Right renal cortex interstitium (tissue), 3 donors: ENCODE measurements around the gene HSD17B13. TPM values are rescaled to one million over a fixed set of nuclear protein-coding genes. Genes with fewer than 3 reads are reported as not detected.
"Not testable (repeated sequence)": the region's sequence is repeated elsewhere in the genome, so short reads cannot be mapped to it uniquely, and the experiment has no call there.

ENCODE experiments used
- DNase-seq, 3 donors: peaks; one replicate each; pipeline ENCODE4 v3.0.0-alpha.2; 2013; ENCODE audit warnings: low read depth in 3 of 3, low spot score in 2 of 3
- polyA plus RNA-seq, 3 donors: library from polyadenylated mRNA; unstranded; fragments of 120-200 nt; gene quantifications; one replicate each; pipeline ENCODE4 v1.2.1, GENCODE V29; 2013; ENCODE audit not compliant: insufficient read length in 3 of 3

Gene HSD17B13
- polyA plus RNA-seq, 3 donors: 0.14 to 0.32 (median 0.23) TPM

GRCh38 chr4:87317527-87317926, 5.2 kb downstream of the HSD17B13 start:
- DNase-seq: no peak

DNA sequence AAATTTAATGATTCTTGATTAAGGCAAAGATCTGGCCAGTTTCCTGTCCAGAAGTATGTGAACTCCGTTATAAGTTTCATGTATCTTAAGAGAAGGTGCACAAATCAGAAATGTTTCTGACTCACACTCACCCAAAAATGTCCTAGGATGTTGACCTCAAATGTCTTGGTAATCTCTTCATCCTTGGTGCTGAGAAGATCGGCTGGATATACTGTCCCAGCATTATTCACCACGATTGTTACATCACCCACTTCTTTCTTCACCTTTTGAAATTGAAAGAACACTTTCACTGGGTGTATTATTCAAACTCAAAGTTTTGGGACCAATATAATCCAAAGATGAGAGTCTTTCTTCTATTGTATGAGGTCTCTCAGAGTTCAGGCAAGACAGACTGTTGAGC, 5.7 kb downstream of the HSD17B13 start:
- DNase-seq: no peak

- not testable (repeated sequence) for DNase-seq
Measured at GRCh38 chr4:87315000-87315399, 7.7 kb downstream of the HSD17B13 start.

- DNase-seq: no peak
Measured at GRCh38 chr4:87313756-87314155, 8.9 kb downstream of the HSD17B13 start.

- DNase-seq: no peak
Measured at GRCh38 chr4:87311684-87312083, 11.0 kb downstream of the HSD17B13 start.

DNA sequence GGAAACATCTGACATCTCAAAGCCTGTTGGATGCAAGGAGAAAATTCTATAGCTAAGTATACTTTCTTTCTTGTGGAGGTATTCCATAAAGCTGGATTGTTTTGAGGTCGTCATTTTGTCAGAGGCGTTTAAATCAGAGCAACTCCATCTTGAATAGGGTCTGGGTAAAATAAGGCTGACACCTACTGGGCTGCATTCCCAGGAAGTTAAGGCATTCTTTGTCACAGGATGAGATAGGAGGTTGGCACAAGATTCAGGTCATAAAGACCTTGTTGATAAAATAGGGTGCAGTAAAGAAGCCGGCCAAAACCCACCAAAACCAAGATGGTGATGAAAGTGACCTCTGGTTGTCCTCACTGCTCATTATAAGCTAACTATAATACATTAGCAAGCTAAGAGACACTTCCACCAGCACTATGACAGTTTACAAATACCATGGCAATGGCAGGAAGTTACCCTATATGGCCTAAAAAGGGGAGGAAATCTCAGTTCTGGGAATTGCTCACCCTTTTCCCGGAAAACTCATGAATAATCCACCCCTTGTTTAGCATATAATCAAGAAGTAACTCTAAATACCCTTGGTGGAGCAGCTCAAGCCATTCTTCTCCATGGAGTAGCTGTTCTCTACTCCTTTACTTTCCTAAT, 11.9 kb downstream of the HSD17B13 start:
- DNase-seq: no peak

DNA sequence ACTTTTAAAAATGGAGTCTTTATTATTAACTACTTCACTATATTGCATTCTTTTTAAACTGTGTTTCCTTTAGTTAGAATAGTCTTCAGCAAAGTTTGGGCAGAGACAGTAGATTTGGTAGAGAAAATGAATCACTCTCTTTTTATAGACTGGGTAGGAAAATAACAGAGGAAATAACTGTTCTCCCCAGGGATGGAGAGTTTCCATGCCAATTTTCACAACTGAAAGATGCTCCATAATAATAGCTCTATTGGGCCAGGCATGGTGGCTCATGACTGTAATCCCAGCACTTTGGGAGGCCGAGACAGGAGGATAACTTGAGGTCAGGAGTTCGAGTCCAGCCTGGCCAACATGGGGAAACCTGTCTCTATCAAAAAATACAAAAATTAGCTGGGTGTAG, 13.1 kb downstream of the HSD17B13 start:
- no peak for DNase-seq

DNA sequence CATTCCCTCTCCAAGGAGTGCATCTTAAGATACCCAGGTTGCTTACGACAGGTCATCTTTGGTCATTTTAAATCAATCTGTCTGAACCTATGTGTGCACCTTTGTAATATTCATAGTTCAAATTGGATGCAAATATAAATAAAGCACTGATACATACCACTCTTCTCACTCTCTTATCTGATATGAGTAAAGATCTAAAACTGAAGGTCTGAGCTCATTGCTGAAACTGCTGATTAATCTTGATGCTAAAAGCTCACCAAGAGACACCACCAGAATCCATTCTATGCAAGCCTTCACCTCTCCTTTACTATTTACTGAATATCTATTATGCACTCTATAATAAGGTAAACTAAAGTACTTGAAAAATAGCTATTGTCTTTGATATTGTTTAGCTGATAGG, 16.6 kb downstream of the HSD17B13 start:
- DNase-seq: no peak

DNA sequence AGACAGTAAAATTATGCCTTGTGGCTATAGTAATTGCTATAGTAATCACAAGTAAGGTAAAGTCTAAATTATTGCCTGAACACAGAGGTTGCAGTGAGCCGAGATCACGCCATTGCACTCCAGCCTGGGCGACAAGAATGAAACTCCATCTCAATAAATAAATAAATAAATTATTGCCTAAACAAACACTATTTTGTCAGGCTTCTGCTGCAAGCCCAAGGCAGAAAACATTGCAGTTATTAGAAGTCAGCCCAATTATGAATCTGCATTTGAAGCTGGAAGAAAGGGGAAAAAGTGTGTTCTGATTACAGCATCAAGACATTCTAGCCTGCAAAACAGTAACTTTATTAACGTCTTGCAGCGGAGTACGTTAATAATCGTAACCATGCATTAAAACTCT, 17.1 kb downstream of the HSD17B13 start:
- DNase-seq: no peak

DNA sequence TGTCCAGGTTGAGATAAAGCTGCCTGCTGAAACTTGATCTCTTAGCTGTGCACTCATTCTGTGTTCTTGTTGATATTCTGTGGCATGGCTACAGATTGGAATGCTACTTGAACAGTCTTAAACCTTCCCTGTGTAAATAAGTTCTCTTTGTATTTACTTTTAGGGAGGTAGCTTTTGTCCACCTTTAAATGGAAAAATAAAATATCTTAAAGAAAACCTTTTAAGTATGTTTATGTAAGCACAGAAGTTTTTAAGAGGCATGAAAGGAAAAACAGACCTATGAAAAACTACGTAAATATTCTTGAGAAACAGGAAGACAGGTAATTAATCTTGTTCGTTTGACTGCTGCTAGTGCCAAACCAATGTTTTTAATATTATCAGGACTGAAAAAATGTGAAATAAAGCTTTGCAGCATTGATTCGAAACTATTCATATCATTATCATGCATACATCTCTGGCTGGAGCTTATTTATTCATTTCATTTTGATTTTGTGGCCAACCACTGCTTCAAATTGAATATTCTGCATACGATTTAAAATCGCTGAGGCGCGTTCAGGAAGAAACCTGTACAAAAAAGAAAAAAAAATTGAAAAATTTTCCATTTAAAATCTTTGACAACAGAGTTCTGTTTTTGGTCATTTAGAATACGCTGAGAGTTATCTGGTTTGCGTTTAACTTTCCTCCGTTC, 17.8 kb downstream of the HSD17B13 start:
- DNase-seq: peak in 1 of 3 donors; percentile 8

DNA sequence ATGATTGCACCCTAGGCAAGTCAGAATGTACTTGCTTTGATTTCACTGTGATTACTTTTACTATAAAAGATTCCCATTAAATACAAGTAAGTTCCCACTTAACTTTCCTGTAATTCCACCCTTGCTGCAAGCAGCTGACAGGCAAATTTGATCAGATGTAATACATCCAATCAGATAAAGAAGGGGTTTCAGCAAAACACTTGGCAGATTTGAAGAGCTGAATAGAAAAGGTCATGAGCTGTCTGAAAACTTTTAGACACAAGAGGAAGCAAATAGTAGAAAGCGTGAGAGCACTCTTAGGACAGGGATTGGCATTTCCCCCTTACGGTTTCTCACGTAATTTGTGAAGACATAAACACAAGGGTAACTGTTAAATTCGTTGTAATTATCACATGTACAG, 22.8 kb downstream of the HSD17B13 start:
- no peak for DNase-seq

GRCh38 chr4:87298362-87298761, 24.3 kb downstream of the HSD17B13 start:
- no peak for DNase-seq

DNA sequence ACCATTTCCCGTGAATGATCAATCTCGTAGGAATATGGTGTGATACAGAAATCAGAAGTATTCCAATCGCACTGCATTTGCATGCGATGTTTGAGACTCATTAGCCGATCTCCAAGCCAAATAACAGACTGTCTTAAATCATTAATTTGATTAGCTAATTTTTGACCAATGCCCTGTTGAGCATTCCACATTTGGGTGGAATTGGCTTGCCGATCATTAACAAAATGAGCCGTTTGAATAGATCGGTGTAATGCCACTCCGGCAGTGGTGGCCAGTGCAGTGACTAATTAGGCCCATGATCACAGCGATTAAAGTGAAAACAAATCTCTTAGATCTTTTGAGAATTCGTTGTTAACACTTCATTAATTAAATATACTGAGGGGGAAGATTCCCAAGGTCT, 27.8 kb downstream of the HSD17B13 start:
- DNase-seq: not testable (repeated sequence)

- not testable (repeated sequence) for DNase-seq
Measured at GRCh38 chr4:87293889-87294288, 28.8 kb downstream of the HSD17B13 start.

DNA sequence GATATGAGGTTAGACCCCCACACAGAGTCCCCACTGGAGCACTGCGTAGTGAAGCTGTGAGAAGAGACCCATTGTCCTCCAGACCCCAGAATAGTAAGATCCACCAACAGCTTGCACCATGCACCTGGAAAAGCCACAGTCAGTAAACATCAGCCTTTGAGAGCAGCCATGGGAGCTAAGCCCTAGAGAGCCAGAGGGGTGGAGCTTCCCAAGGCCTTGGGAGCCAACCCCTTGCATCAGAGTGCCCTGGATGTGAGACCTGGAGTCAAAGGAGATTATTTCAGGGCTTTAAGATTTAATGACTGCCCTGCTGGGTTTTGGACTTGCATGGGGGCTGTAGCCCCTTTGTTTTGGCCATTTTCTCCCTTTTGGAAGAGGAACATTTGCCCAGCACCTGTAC, 35.7 kb downstream of the HSD17B13 start:
- DNase-seq: no peak

GRCh38 chr4:87284268-87284667, 38.4 kb downstream of the HSD17B13 start:
- not testable (repeated sequence) for DNase-seq

DNA sequence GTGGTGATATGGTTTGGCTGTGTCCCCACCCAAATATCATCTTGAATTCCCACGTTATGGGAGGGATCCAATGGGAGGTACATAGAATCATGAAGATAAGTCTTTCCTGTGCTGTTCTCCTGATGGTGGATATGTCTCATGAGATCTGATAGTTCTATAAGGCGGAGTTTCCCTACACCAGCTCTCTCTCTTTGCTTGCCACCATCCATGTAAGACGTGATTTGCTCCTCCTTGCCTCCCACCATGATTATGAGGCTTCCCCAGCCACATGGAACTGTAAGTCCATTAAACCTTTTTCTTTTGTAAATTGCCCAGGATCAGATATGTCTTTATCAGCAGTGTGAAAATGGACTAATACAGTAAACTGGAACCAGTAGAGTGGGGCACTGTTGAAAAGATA, 39.5 kb downstream of the HSD17B13 start:
- DNase-seq: no peak

- no peak for DNase-seq
Measured at GRCh38 chr4:87281603-87282002, 41.1 kb downstream of the HSD17B13 start.

GRCh38 chr4:87278335-87278794, 44.3 kb downstream of the HSD17B13 start:
- no peak for DNase-seq

DNA sequence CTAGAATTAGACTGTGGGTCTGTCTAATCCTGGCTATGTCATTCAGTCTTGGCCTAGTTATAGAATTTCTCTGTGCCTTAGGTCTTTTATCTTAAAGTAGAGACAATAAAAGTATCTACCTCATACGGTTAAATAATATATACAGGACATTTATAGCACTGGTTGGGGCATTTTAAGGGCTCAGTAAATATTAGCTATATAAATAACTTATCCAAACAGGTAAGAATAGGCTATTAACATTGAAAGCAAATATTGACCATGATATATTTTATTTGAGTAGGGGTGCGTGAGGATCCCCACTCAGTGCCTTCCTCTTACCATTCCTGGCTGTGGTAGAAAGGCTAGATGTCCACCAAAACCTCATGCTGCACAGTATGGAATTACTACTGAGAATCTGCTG, 47.4 kb downstream of the HSD17B13 start:
- DNase-seq: no peak

GRCh38 chr4:87274803-87275202, 47.9 kb downstream of the HSD17B13 start:
- no peak for DNase-seq

- DNase-seq: no peak
Measured at GRCh38 chr4:87274327-87274726, 48.4 kb downstream of the HSD17B13 start.
